Measurements from ENCODE around the gene AP3S2.
"Not testable (repeated sequence)": the region's sequence is repeated elsewhere in the genome, so short reads cannot be mapped to it uniquely, and the experiment has no call there.

The AP3S2 gene

GRCh38 chr15:89903015-89903857 lies 9.4 kb upstream of the AP3S2 start:
- DNase-seq, result no peak

GRCh38 chr15:89900849-89901248 lies 7.1 kb upstream of the AP3S2 start:
- no peak for DNase-seq

GRCh38 chr15:89899951-89900567 lies 6.3 kb upstream of the AP3S2 start:
- DNase-seq, result no peak

GRCh38 chr15:89899295-89899945 lies 5.6 kb upstream of the AP3S2 start:
- no peak for DNase-seq

- DNase-seq, result peak; percentile 76
Observed at GRCh38 chr15:89898614-89899294, 5.0 kb upstream of the AP3S2 start.

GRCh38 chr15:89898146-89898545 lies 4.4 kb upstream of the AP3S2 start:
- no peak for DNase-seq

- no peak for DNase-seq
Observed at GRCh38 chr15:89893027-89893426, 767 bp downstream of the AP3S2 start.

GRCh38 chr15:89888214-89888804 lies 5.5 kb downstream of the AP3S2 start:
- DNase-seq, result peak; percentile 81

GRCh38 chr15:89885611-89886010 lies 8.2 kb downstream of the AP3S2 start:
- no peak for DNase-seq

- not testable (repeated sequence) for DNase-seq
Observed at GRCh38 chr15:89885179-89885578, 8.6 kb downstream of the AP3S2 start.

- no peak for DNase-seq
Observed at GRCh38 chr15:89883518-89883917, 10.3 kb downstream of the AP3S2 start.

GRCh38 chr15:89880727-89881126 lies 13.1 kb downstream of the AP3S2 start:
- no peak for DNase-seq

- DNase-seq, result no peak
Observed at GRCh38 chr15:89878323-89878722, 15.5 kb downstream of the AP3S2 start.

GRCh38 chr15:89877083-89877425 lies 16.7 kb downstream of the AP3S2 start:
- no peak for DNase-seq

GRCh38 chr15:89876396-89877082 lies 17.3 kb downstream of the AP3S2 start:
- DNase-seq, result no peak

GRCh38 chr15:89875741-89876140 lies 18.1 kb downstream of the AP3S2 start:
- no peak for DNase-seq

GRCh38 chr15:89874926-89875564 lies 18.7 kb downstream of the AP3S2 start:
- DNase-seq, result peak; percentile 86

- no peak for DNase-seq
Observed at GRCh38 chr15:89870688-89871288, 23.0 kb downstream of the AP3S2 start.

- no peak for DNase-seq
Observed at GRCh38 chr15:89870006-89870405, 23.8 kb downstream of the AP3S2 start.

- DNase-seq, result not testable (repeated sequence)
Observed at GRCh38 chr15:89869490-89869889, 24.3 kb downstream of the AP3S2 start.

- DNase-seq, result peak; percentile 4
Observed at GRCh38 chr15:89864958-89865739, 28.6 kb downstream of the AP3S2 start.
